Inferior parietal cortex (tissue), 1 donor: ENCODE data around the gene TRIM59.

Experiments used
- DNase-seq: peaks from one replicate; pipeline ENCODE4 v3.0.0-alpha.2; 2016; ENCODE audit errors: extremely low spot score

Gene TRIM59

DNA sequence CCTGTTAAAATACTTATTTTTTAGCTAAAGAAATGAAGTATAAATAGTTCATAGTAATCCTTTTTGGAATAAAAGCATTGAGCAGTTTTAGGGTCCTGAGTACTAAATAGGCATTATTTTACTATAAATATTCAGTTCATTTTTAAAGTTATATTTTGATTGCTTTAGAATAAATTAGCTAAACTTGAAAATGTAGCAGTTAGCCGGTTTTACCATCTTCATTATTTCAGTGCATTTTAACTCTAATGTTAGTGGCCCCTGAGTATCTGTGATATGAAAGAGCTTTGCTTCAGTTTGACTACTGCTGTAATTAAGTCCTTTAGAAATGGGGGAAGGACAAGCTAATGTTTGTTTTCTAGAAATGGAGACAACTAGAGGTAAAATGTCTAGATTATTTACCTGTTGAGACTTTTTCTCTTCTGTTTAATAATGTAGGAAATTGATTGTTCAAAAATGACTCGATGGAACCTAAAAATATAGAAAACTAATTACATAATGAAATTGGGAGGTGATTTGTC lies 46.5 kb downstream of the TRIM59 start:
- DNase-seq = no peak

DNA sequence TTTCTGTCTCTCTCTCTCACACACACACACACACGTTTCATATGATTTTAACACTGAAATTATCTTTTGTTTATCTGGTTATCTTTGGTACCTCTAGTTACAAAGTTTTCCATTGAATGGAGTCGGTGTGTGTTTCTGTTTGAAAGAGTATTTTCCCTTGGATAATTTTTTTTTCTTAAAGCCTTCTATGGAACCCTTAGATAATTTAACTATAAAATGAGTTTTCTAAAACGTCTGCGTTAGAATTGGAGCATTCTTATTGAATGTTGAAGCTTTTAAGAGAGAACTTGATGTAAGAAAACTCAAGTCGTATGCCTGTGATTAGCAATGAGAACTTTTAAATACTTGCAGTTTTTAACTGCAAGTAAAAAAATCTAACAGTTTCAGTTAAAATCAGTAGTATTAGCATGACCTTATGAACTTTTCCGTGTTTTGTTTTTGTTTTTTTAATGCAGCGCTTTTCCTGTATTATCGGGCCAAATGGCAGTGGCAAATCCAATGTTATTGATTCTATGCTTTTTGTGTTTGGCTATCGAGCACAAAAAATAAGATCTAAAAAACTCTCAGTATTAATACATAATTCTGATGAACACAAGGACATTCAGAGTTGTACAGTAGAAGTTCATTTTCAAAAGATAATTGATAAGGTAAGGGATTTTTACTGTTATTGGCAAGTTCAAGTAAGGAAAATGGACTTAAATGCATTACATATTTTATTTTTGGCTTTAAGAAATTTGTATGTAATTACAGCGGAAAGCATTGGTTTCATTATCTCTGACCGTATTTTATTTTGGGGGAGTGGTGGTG lies 47.2 kb downstream of the TRIM59 start:
- no peak for DNase-seq

DNA sequence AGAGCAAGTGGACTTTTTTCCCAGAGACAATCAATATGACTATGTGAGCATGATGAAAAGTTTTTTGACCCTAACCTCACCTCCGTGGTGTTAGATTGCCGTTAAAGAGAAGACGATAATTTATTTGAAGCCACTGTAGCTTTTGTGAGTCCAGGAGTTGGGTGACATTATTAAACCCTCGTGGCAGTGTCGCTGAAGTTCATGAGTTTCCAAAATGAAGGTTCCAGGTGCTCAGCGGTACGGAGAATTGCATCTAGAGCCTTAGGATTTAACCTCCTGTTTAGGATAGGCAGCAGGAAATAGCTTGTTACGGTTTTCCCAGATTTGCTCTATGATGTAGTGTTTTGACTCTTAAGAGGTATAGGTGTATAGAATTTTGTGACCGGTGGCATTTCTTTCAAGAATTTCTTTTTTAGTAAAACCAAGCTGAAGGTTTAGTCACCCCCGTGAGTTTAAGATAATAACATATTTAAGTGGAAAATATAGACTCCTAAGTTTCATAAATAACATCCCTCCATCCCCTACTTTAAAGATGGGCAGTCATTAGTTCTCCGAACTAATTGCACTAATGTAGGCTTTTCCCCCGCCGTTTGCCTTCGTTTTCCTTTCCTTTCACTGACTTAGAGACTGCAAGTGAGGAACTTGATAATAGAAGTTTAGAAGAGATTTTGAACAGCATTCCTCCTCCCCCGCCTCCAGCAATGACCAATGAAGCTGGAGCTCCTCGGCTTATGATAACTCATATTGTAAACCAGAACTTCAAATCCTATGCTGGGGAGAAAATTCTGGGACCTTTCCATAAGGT lies 48.1 kb downstream of the TRIM59 start:
- DNase-seq = no peak

DNA sequence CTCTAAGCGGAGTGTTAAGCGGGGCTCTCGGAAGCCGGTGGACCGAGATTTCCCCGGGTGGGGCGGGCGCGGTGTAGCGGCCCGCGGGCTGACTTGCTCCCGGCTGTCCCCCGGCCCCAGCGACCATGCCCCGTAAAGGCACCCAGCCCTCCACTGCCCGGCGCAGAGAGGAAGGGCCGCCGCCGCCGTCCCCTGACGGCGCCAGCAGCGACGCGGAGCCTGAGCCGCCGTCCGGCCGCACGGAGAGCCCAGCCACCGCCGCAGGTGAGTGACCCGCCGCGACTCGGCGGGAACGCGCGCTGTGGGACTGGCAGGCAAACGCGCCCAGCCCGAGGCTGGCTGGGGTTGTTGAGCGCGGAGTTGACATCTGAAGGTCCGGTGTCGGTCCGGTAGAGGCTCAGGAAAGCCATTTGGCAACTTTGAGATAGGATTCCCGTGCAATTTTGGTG lies 48.9 kb downstream of the TRIM59 start:
- no peak for DNase-seq

DNA sequence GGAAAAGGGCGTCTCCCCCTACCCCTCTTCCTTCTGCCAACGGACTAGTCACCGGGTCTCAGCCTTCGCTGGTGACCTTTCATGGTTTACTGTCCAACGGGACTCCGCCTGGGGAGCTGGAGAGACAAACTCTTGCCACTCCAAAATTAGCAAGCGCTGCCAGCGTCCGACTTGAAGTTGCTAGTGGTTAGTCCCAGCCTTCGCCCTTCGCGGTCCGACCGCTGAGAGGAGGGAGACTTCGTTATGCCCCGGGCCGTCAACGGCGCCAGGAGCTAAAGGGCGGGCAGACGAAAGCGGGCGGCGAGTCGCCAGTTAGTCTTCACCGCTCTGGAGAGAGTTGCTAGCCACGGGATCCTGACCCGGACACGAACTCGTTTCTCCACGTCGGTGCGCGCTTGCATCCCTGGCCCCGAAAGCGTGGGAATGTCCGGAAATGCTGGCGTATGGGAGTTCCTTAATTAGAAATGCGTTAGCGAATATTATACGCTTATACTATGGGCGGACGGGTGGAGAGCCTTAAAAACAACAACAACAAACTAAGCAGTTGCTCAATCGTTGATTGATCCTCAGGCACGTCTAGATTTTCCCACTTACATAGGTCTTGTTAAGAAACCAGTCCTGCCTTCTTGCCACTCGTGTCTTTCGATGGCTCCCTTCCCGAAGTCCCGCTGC lies 49.4 kb downstream of the TRIM59 start:
- no peak for DNase-seq

DNA sequence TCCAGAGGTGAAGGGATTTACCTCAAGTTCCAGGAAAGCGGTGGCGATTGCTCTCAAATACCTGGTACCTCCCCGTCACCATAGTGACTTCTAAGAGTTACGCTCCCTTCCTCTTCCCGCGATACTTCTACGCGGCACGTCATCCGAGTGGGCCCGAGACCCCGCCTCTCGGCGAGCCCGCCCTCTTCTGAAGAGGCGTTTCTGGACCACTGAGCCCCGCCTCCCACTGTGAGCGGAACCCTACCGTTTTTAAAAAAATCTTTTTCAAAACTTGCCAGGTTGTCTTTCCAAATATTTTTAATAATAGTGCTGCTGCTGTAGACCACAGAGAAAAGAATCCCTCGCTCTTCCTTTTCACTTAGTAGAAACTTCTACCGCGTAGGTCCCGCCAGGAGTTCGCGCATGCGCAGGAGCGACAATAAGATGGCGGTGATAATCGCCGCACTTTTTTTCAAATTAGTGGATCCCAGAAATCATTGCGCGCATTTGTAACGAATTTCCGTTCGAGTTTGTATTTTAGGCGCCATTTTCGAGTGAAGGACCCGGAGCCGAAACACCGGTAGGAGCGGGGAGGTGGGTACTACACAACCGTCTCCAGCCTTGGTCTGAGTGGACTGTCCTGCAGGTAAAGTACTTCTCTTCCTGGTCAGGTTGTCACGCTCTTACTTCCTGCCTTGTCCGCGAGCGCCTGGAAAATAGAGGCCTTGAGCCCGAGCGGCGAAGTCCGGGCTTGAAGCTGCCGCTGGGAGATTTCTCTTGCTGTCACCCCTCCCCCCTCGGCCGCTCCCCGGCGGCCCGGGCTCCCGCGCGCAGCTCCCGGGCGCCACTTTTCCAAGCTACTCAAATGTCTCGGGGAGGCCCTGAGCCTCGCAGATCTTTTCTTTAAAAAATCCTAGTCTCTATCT lies 50.2 kb downstream of the TRIM59 start, which contains the start of the genes IFT80 and SMC4:
Gene IFT80 (minus strand): TSS at position 101 of the 905 bp plus-strand sequence. CDS start 14,625 bp downstream, outside the sequence.
Gene SMC4 (plus strand): TSS at position 526 of the 905 bp plus-strand sequence. CDS start 1,177 bp downstream, outside the sequence.
- DNase-seq = peak; percentile 98

DNA sequence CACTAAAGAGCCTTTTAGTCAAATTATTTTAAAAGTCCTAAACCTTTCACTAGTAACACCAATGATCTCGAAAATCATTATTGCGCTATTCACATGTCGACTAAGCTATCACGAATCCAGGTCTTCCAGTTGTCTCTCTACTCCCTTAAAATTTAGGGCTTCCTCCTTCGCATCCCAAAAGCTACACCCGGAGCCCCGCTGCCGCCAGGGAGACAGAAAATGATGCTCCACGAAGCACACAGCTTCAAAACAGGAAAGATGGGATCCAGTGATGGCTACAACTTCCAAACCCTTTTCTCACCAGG lies 50.8 kb downstream of the TRIM59 start:
- no peak for DNase-seq

DNA sequence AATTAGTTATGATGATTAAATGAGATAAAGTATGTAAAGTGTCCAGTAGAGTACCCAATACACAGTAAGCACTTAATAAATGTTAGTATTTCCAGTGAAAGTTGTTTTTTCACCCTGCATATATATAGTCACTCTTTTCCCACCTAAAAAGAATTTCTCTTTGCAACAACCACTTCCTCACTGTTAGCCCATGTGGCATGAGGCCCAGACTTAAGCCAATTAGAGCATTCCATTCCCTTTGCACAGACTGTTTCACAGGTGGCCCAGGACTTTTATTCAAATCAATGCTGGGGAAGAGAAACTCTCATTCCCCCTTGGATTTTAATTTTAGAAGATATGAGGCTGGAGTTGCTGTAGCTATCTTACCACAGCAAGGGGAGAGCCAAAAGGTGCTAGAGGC lies 54.3 kb downstream of the TRIM59 start:
- no peak for DNase-seq

DNA sequence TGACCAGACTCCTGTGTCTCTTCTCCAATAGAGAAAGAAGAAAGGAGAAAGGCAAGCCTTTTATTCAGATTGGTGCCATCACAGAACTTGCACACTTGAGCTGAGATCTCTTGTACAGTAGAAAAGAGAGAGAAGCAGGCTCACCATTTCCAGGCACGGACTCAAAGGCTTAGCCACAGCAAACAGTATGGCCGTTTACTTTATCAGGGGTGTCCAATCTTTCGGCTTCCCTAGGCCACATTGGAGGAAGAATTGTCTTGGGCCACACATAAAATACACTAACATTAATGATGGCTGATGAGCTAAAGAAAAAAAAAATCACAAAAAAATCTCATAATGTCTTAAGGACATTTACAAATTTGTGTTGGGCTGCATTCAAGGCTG lies 55.6 kb downstream of the TRIM59 start:
- no peak for DNase-seq

DNA sequence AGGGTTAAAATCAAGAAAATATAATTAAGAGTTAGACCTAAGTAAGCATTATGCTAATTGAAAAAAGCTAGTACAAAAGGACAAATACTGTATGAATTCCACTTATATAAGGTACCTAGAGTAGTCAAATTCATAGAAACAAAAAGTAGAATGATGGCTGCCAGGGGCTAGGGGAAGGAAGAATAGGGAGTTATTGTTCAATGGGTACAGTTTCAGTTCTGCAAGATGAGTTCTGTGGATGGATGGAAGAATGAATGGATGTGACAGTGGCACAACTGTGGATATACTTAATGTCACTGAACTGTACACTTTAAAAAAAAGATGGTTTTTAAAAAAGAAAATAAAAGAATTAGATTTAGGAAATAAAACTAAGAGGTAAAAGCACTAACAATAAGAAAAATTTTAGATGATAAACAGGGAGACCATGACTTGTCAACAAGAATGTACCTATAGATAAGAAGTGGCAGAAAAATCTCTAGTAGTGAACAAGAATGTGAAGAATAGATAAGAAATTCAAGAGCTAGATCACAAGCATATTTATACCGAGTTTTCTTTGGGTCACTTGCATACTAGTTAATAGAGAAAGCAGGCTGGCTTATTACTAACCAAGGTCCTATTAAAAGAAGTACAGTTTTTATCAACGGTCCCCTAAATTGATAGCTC lies 56.1 kb downstream of the TRIM59 start:
- DNase-seq = no peak

DNA sequence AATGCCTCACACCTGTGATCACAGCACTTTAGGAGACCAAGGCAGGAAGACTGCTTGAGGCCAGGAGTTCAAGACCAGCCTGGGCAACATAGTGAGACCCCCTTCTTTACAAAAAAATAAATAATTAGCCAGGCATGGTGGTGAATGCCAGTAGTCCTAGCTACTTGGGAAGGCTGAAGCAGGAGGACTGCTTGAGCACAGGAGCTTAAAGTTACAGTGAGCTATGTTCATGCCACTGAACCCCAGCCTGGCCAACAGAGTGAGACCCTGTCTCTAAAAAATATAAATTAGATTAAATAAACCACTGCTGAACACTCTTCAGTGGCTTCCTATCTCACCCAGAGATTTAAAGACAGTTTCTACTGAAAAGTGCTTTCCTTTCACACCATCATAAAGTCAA lies 56.8 kb downstream of the TRIM59 start:
- no peak for DNase-seq

DNA sequence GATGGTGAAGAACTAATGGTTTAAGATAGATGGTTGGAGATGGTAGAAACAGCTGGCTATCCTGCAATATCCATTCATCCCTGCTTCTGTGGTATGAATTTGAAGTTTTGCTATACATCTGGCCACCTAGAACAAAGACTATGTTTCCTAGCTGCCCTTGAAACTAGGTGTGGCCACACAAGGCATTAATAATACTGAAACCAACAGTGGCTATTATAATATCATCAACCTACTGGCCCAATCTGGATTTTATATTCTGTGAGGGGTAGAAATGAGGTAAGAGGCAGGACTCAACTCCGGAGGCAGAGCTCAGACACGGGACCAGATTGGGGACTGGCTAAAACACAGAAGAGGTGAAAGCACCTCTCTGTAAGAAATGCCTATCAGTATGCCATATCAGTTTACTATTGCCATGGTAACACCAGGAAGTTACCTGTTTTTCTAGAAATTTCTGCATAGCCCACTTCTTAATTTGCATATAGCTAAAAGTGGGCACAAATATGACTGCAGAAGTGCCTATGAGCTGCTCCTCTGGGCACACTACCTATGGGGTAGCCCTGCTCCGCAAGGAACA lies 58.9 kb downstream of the TRIM59 start:
- no peak for DNase-seq
